ENCODE results near the gene SYNE2. TPM values are rescaled to one million over a fixed set of nuclear protein-coding genes. Genes with fewer than 3 reads are reported as not detected.

SYNE2 gene
- total and polyA plus RNA-seq, 2 donors: 33.5 to 102 TPM

- 82% methylated on average over 2 of the region's 2 CpGs for WGBS
- H3K4me1 ChIP-seq (ENCODE audit: insufficient read depth): no peaks in the 10 kb centered on the region
- no peak for DNase-seq (ENCODE audit: extremely low spot score)
- H3K36me3 ChIP-seq (ENCODE audit: insufficient read depth): peaks cover 4% of the 10 kb centered on the region
- H3K27ac ChIP-seq (ENCODE audit: low read depth): no peak overlapping the region
- H3K4me3 ChIP-seq (ENCODE audit: low read depth, low read length): no peak overlapping the region
These were observed 111.3 kb downstream of the SYNE2 start for GRCh38 chr14:63964113-63964512.

GRCh38 chr14:63966407-63966806 lies 113.6 kb downstream of the SYNE2 start:
- 96% methylated on average over 5 of the region's 5 CpGs for WGBS
- H3K36me3 ChIP-seq (ENCODE audit: insufficient read depth): peaks cover 4% of the 10 kb centered on the region

GRCh38 chr14:63972323-63972932 lies 119.6 kb downstream of the SYNE2 start:
- Histone ChIP-seq H3K36me3 (ENCODE audit: insufficient read depth) (peaks cover 2% of the 10 kb centered on the region), H3K27ac (ENCODE audit: low read depth) (no peak overlapping the region), H3K4me1 (ENCODE audit: insufficient read depth) (no peaks in the 10 kb centered on the region), H3K4me3 (ENCODE audit: low read depth, low read length) (no peak overlapping the region)
- no peak for DNase-seq (ENCODE audit: extremely low spot score)
- WGBS: 55% methylated on average over 3 of the region's 3 CpGs

More at GRCh38 chr14:63966407-63966806, 113.6 kb downstream of the SYNE2 start:
- DNase-seq (ENCODE audit: extremely low spot score): no peak
- Histone ChIP-seq H3K4me3 (ENCODE audit: low read depth, low read length) (no peak overlapping the region), H3K4me1 (ENCODE audit: insufficient read depth) (no peaks in the 10 kb centered on the region), H3K27ac (ENCODE audit: low read depth) (no peak overlapping the region)

GRCh38 chr14:63974176-63974575 lies 121.4 kb downstream of the SYNE2 start:
- Histone ChIP-seq H3K4me1 (ENCODE audit: insufficient read depth) (no peaks in the 10 kb centered on the region), H3K27ac (ENCODE audit: low read depth) (no peak overlapping the region), H3K36me3 (ENCODE audit: insufficient read depth) (no peaks in the 10 kb centered on the region), H3K4me3 (ENCODE audit: low read depth, low read length) (no peak overlapping the region)
- no peak for DNase-seq (ENCODE audit: extremely low spot score)
- 94% methylated on average over 5 of the region's 5 CpGs for WGBS

- no peaks in the 10 kb centered on the region for H3K4me1 ChIP-seq (ENCODE audit: insufficient read depth)
These were observed 128.8 kb downstream of the SYNE2 start for GRCh38 chr14:63981569-63981968.

GRCh38 chr14:63982156-63982555 lies 129.4 kb downstream of the SYNE2 start:
- 87% methylated on average over 3 of the region's 3 CpGs for WGBS
- Histone ChIP-seq H3K36me3 (ENCODE audit: insufficient read depth) (no peaks in the 10 kb centered on the region), H3K27ac (ENCODE audit: low read depth) (no peak overlapping the region), H3K4me3 (ENCODE audit: low read depth, low read length) (no peak overlapping the region), H3K4me1 (ENCODE audit: insufficient read depth) (no peaks in the 10 kb centered on the region)
- no peak for DNase-seq (ENCODE audit: extremely low spot score)

More at GRCh38 chr14:63981569-63981968, 128.8 kb downstream of the SYNE2 start:
- DNase-seq (ENCODE audit: extremely low spot score): no peak
- H3K4me3 ChIP-seq (ENCODE audit: low read depth, low read length): no peak overlapping the region
- H3K27ac ChIP-seq (ENCODE audit: low read depth): no peak overlapping the region
- H3K36me3 ChIP-seq (ENCODE audit: insufficient read depth): no peaks in the 10 kb centered on the region
- 97% methylated on average over 4 of the region's 4 CpGs for WGBS

GRCh38 chr14:63982629-63983028 lies 129.8 kb downstream of the SYNE2 start:
- WGBS: 97% methylated on average over 3 of the region's 3 CpGs
- no peak for DNase-seq (ENCODE audit: extremely low spot score)
- H3K27ac ChIP-seq (ENCODE audit: low read depth): no peak overlapping the region
- H3K4me1 ChIP-seq (ENCODE audit: insufficient read depth): no peaks in the 10 kb centered on the region
- no peak overlapping the region for H3K4me3 ChIP-seq (ENCODE audit: low read depth, low read length)
- H3K36me3 ChIP-seq (ENCODE audit: insufficient read depth): no peaks in the 10 kb centered on the region

- DNase-seq (ENCODE audit: extremely low spot score): no peak
- Histone ChIP-seq H3K36me3 (ENCODE audit: insufficient read depth) (no peaks in the 10 kb centered on the region), H3K4me3 (ENCODE audit: low read depth, low read length) (no peak overlapping the region), H3K27ac (ENCODE audit: low read depth) (no peak overlapping the region), H3K4me1 (ENCODE audit: insufficient read depth) (no peaks in the 10 kb centered on the region)
- 96% methylated on average over 15 of the region's 15 CpGs for WGBS
These were observed 134.2 kb downstream of the SYNE2 start for GRCh38 chr14:63986789-63987533.

- Histone ChIP-seq H3K36me3 (ENCODE audit: insufficient read depth) (no peaks in the 10 kb centered on the region), H3K27ac (ENCODE audit: low read depth) (no peak overlapping the region), H3K4me1 (ENCODE audit: insufficient read depth) (no peaks in the 10 kb centered on the region), H3K4me3 (ENCODE audit: low read depth, low read length) (no peak overlapping the region)
- WGBS: 93% methylated on average over 4 of the region's 4 CpGs
- no peak for DNase-seq (ENCODE audit: extremely low spot score)
These were observed 135.8 kb downstream of the SYNE2 start for GRCh38 chr14:63988579-63988978.

GRCh38 chr14:63991833-63992232 lies 139.0 kb downstream of the SYNE2 start:
- DNase-seq (ENCODE audit: extremely low spot score): no peak
- H3K27ac ChIP-seq (ENCODE audit: low read depth): no peak overlapping the region
- no peaks in the 10 kb centered on the region for H3K4me1 ChIP-seq (ENCODE audit: insufficient read depth)
- no peaks in the 10 kb centered on the region for H3K36me3 ChIP-seq (ENCODE audit: insufficient read depth)
- WGBS: 91% methylated on average over 7 of the region's 7 CpGs
- H3K4me3 ChIP-seq (ENCODE audit: low read depth, low read length): no peak overlapping the region

- Histone ChIP-seq H3K36me3 (ENCODE audit: insufficient read depth) (no peaks in the 10 kb centered on the region), H3K4me3 (ENCODE audit: low read depth, low read length) (no peak overlapping the region), H3K4me1 (ENCODE audit: insufficient read depth) (no peaks in the 10 kb centered on the region), H3K27ac (ENCODE audit: low read depth) (no peak overlapping the region)
- DNase-seq (ENCODE audit: extremely low spot score): no peak
- WGBS: 95% methylated on average over 6 of the region's 6 CpGs
These were observed 140.1 kb downstream of the SYNE2 start for GRCh38 chr14:63992858-63993257.

- no peak for DNase-seq (ENCODE audit: extremely low spot score)
- 79% methylated on average over 3 of the region's 3 CpGs for WGBS
- Histone ChIP-seq H3K4me3 (ENCODE audit: low read depth, low read length) (no peak overlapping the region), H3K36me3 (ENCODE audit: insufficient read depth) (peaks cover under 1% of the 10 kb centered on the region), H3K27ac (ENCODE audit: low read depth) (no peak overlapping the region), H3K4me1 (ENCODE audit: insufficient read depth) (no peaks in the 10 kb centered on the region)
These were observed 141.2 kb downstream of the SYNE2 start for GRCh38 chr14:63993992-63994391.

GRCh38 chr14:63995285-63995684 lies 142.5 kb downstream of the SYNE2 start:
- Histone ChIP-seq H3K4me1 (ENCODE audit: insufficient read depth) (no peaks in the 10 kb centered on the region), H3K27ac (ENCODE audit: low read depth) (no peak overlapping the region), H3K4me3 (ENCODE audit: low read depth, low read length) (no peak overlapping the region), H3K36me3 (ENCODE audit: insufficient read depth) (peaks cover 3% of the 10 kb centered on the region)
- WGBS: 82% methylated on average over 4 of the region's 4 CpGs
- no peak for DNase-seq (ENCODE audit: extremely low spot score)

- H3K36me3 ChIP-seq (ENCODE audit: insufficient read depth): peaks cover 3% of the 10 kb centered on the region
- WGBS: 82% methylated on average over 4 of the region's 4 CpGs
These were observed 143.2 kb downstream of the SYNE2 start for GRCh38 chr14:63996016-63996415.

More at GRCh38 chr14:63996016-63996415, 143.2 kb downstream of the SYNE2 start:
- DNase-seq (ENCODE audit: extremely low spot score): no peak
- no peaks in the 10 kb centered on the region for H3K4me1 ChIP-seq (ENCODE audit: insufficient read depth)
- H3K4me3 ChIP-seq (ENCODE audit: low read depth, low read length): no peak overlapping the region
- no peak overlapping the region for H3K27ac ChIP-seq (ENCODE audit: low read depth)
